B cell (primary cell): ENCODE measurements around the gene HECTD3.

ENCODE experiments used
- CTCF ChIP-seq: fragments of 200-600 bp; IDR thresholded peaks from one replicate; pipeline ENCODE4 v1.8.0; 2022; ENCODE audit warnings: antibody characterized with exemption, mild to moderate bottlenecking
- EZH2 ChIP-seq: IDR thresholded peaks from 2 replicates; pipeline ENCODE4 v1.6.1; 2012; ENCODE audit warnings: borderline replicate concordance, low read depth, mild to moderate bottlenecking, moderate library complexity, low read length; ENCODE audit not compliant: insufficient read depth, poor library complexity, severe bottlenecking

GRCh38 chr1:45015683-45016082 is 4.6 kb upstream of the HECTD3 start:
- TF ChIP-seq CTCF, result no peak
- TF ChIP-seq EZH2, result no peak
